ENCODE measurements around the gene ZSCAN20.

The ZSCAN20 gene

DNA sequence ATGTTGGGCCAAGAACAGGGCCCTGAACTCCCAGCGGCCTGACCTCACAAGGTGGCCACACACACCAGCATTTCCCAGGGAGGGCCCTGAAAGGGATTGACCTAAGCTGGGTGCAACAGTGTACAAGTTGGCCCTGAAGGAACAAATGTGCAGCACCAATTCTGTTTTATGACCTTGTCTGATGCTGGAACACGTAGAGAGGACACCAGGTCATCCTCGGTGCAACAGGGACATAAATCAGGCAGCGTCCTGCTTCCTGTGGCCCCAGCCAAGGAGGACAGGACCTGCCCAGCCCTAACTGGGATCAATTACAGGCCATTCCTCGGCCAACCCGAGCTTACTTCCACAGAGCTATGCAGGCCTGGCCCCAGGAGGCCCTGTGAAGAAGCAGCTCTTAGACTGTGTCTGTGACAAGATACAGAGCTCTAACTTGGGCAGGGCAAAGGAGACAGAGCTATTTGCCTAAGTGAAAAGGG, 28.7 kb upstream of the ZSCAN20 start:
- DNase-seq: no peak

- no peak for DNase-seq
These were observed 27.3 kb upstream of the ZSCAN20 start for GRCh38 chr1:33445108-33445507.

DNA sequence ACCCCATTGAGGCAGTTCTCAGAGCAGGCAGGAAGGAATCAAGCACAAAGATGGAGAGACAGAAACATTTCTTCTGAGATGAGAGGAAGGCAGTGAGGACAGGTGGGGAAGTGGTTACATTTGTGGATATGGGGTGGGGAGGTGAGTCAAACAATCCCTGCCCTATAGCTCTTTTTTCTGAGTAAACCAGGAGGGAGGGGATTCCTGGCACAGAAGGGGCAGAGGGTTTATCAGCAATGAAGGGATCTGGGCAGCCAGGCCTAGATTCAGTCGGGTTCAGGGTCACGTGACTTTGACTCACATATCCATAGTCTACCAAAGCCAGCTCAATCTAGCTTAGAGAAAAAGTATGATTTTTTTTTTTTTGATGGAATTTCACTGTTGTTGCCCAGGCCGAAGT, 25.9 kb upstream of the ZSCAN20 start:
- no peak for DNase-seq

DNA sequence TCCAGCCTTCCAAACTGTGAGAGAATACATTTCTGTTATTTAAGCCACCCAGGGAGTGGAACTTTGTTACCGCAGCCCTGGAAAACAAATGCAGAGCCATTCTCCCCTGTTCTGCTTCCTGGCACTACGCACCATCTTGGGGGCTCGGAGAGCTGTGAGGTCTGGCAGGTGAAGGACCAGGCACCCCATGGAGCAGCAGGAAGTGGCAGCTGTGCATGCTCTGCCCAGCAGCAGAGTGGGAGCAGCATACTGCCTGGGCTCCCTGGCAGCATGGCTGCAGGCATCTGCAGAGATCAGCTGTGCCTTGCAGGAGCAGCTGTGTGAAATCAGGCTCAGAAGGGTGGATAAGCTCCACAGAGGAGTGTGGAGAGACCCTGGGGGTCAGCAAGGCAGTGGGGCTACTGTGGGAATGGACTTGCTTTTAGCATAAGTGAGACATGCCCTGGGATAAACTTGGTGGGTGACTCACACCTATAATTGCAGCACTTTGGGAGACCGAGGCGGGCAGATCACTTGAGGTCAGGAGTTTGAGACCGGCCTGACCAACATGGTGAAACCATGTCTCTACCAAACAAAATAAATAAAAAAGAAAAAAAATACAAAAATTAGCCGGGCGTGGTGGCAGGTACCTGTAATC, 17.7 kb upstream of the ZSCAN20 start:
- no peak for DNase-seq

GRCh38 chr1:33455539-33456501, 16.6 kb upstream of the ZSCAN20 start:
- no peak for DNase-seq

DNA sequence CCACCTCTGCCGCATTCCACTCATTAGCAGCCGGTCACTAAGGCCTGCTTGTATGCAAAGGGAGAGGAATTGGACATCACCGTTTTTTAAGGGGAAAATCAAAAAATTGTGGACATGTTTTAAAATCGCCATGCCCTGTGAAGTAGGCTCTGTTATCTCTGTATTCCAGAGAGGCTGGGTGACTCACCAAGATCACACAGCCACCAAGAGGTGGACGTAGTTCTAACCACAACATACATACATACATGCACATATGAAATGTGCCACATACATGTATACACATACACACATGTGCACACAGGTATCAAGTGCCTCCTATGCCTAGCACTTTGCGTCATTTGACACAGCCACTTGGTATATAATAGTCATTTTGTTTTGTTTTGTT, 16.0 kb upstream of the ZSCAN20 start:
- no peak for DNase-seq

- DNase-seq: no peak
These were observed 12.8 kb upstream of the ZSCAN20 start for GRCh38 chr1:33459691-33460090.

- DNase-seq: no peak
These were observed 12.3 kb upstream of the ZSCAN20 start for GRCh38 chr1:33460144-33460543.

GRCh38 chr1:33460947-33461629, 11.4 kb upstream of the ZSCAN20 start:
- DNase-seq: no peak

DNA sequence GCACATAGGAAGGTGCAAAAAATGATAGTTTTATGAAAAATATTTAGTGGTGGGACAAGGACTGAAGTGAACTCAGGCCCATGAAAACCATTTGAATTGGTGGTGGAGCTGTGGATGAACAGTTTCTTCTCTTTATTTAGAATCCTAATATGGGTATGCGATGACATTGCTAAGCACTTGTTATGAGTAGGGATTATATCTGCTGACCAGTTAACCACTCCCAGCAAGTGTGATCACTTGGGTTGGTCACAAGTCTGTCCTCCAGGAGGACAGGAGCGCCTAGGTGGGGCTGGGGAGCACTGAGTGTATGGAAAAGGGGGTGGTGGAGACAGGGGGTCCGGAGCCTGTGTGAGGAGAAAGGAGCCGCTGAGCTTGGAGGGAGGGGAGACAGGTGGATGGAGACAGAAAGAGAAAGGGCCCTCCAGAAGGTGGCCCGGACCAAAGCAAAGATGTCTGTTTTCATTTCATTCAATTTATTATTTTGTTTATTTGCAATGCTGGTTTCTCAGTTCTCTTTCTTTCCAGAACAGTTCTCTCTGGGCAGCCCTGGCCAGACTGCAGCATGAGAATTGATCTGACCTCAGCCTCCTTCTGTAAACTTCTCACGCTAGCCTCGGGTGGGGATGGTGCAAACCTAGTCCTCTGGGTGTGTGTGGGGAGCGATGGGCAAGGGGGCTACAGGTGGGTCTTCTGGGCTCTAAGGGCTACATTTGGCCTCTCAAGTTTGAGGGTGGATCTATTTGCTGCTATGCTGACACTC, 9.9 kb upstream of the ZSCAN20 start:
- DNase-seq: no peak

- no peak for DNase-seq
These were observed 7.9 kb upstream of the ZSCAN20 start for GRCh38 chr1:33464552-33464951.

GRCh38 chr1:33465316-33465715, 7.1 kb upstream of the ZSCAN20 start:
- DNase-seq: no peak

- no peak for DNase-seq
These were observed 6.3 kb upstream of the ZSCAN20 start for GRCh38 chr1:33466159-33466558.

DNA sequence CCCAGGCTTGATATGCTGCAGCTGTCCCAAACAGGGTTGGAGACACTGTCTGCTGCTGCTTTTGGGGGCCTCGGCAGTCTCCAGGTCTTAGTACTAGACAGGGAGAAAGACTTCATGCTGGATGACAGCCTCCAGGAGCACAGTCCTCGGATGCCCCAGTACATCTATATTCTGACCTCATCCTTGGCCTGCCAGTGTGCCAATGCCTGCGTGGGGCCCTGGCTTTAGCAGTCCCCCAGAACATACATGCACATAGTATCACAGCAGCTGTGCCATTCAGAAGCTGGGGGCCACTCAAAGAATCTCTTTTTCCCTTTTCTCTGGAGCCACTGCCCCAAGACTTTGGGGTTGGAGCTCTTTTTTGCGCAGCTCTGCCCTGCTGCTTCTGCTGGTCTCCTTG, 4.4 kb upstream of the ZSCAN20 start:
- no peak for DNase-seq

DNA sequence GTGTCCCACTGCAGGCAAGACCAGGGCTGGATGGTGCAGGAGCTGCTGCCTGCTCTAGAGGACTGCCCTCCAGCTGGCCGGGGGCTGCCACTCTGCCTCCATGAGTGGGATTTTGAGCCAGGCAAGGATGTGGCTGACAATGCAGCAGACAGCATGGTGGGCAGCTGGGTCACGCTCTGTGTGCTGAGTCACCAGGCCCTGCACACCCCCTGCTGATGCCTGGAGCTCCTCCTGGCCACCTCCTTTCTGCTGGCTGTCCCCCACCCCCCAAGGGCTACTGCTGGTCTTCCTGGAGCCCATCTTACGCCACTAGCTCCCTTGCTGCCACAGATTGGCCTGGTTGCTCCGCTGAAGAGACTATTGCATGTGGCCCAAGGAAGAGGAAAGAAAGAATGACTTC, 3.9 kb upstream of the ZSCAN20 start:
- no peak for DNase-seq

- no peak for DNase-seq
These were observed 3.5 kb upstream of the ZSCAN20 start for GRCh38 chr1:33468967-33469366.

DNA sequence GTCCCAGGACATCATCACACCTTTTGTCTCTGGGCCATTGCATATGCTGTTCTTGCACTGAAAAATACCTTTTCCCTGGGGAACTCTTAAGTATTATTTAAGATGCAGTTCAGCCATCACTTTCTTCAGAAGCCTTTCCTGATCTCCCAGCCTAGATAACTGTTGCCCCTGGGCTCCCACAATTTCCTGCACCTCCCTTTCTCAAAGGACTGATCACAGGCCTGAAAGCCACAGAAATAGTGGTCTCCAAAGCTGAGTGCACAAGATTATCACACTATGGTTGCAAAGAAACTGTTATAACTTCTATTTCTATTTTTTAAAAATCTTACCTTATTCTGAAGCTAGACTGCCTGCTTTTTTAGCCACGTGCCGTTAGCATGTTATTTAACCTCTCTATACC, 2.8 kb upstream of the ZSCAN20 start:
- no peak for DNase-seq

GRCh38 chr1:33470495-33471012, 1.9 kb upstream of the ZSCAN20 start:
- DNase-seq: peak; percentile 32

GRCh38 chr1:33471416-33471815, 1.0 kb upstream of the ZSCAN20 start:
- no peak for DNase-seq

- no peak for DNase-seq
These were observed 1.5 kb downstream of the ZSCAN20 start for GRCh38 chr1:33473900-33474299.

DNA sequence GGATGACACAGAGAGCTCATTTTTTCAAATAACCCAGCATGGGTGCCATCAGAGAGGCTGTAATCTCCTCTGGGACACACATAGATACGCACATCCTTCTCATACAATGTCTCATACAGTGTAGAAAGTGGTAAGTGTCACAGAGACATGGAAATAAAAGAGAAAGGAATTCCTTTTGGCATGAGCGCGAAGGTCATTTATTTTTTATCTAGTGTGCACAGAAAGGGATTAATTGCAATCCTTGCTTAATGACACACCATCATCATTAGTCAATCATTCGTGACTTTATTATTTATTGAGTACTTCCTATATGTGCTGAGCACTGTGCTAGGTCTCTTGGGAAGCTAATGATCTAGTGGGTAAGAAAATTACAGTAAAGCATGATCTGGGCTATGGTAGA, 5.0 kb downstream of the ZSCAN20 start:
- DNase-seq: no peak

GRCh38 chr1:33482412-33482811, 10.0 kb downstream of the ZSCAN20 start:
- DNase-seq: no peak

GRCh38 chr1:33488624-33489023, 16.2 kb downstream of the ZSCAN20 start:
- no peak for DNase-seq

Measured in activated CD4-positive, alpha-beta T cell treated with anti-CD3 and anti-CD28 coated beads for 1 hour (primary cell).